Fibroblast of skin of left biceps (primary cell): ENCODE measurements around the gene GUCY1A2.

ENCODE experiments used
- DNase-seq, 2 experiments: peaks; one replicate each; pipeline ENCODE4 v3.0.0-alpha.2; 2013; ENCODE audit warnings: low read depth in 2 of 2

GUCY1A2 gene

GRCh38 chr11:106748059-106748458 is 270.2 kb downstream of the GUCY1A2 start:
- no peak for DNase-seq

GRCh38 chr11:106745941-106746340 is 272.3 kb downstream of the GUCY1A2 start:
- peak; percentile 32 to 36 for DNase-seq

- peak; percentile 39 to 40 for DNase-seq
Measured at GRCh38 chr11:106733635-106734034, 284.6 kb downstream of the GUCY1A2 start.

- DNase-seq = no peak
Measured at GRCh38 chr11:106728859-106729258, 289.4 kb downstream of the GUCY1A2 start.

- DNase-seq = no peak
Measured at GRCh38 chr11:106728379-106728778, 289.9 kb downstream of the GUCY1A2 start.

- no peak for DNase-seq
Measured at GRCh38 chr11:106727256-106727655, 291.0 kb downstream of the GUCY1A2 start.

- DNase-seq = no peak
Measured at GRCh38 chr11:106724293-106724892, 293.9 kb downstream of the GUCY1A2 start.

- no peak for DNase-seq
Measured at GRCh38 chr11:106723071-106723470, 295.2 kb downstream of the GUCY1A2 start.

GRCh38 chr11:106717222-106717621 is 301.1 kb downstream of the GUCY1A2 start:
- DNase-seq = no peak

- DNase-seq = peak in 1 of 2 experiments; percentile 40
Measured at GRCh38 chr11:106714199-106714598, 304.1 kb downstream of the GUCY1A2 start.

GRCh38 chr11:106708348-106708747 is 309.9 kb downstream of the GUCY1A2 start:
- DNase-seq = no peak

GRCh38 chr11:106706355-106706754 is 311.9 kb downstream of the GUCY1A2 start:
- peak in 1 of 2 experiments; percentile 32 for DNase-seq

- no peak for DNase-seq
Measured at GRCh38 chr11:106702805-106703204, 315.5 kb downstream of the GUCY1A2 start.

GRCh38 chr11:106697058-106697457 is 321.2 kb downstream of the GUCY1A2 start:
- DNase-seq = peak; percentile 62 to 64

- peak; percentile 64 for DNase-seq
Measured at GRCh38 chr11:106695506-106695905, 322.8 kb downstream of the GUCY1A2 start.

GRCh38 chr11:106694501-106694900 is 323.8 kb downstream of the GUCY1A2 start:
- DNase-seq = no peak

GRCh38 chr11:106691807-106692365 is 326.4 kb downstream of the GUCY1A2 start:
- DNase-seq = peak in 1 of 2 experiments; percentile 3

GRCh38 chr11:106690923-106691322 is 327.4 kb downstream of the GUCY1A2 start:
- no peak for DNase-seq

GRCh38 chr11:106684944-106685343 is 333.3 kb downstream of the GUCY1A2 start:
- no peak for DNase-seq

- DNase-seq = no peak
Measured at GRCh38 chr11:106683435-106683834, 334.8 kb downstream of the GUCY1A2 start.

GRCh38 chr11:106681435-106681834 is 336.8 kb downstream of the GUCY1A2 start:
- DNase-seq = peak in 1 of 2 experiments; percentile 7

GRCh38 chr11:106679581-106679980 is 338.7 kb downstream of the GUCY1A2 start:
- DNase-seq = no peak

GRCh38 chr11:106679181-106679580 is 339.1 kb downstream of the GUCY1A2 start:
- DNase-seq = no peak

GRCh38 chr11:106670069-106670468 is 348.2 kb downstream of the GUCY1A2 start:
- DNase-seq = no peak
